B cell (primary cell): ENCODE results near the gene SLC5A5. TPM values are rescaled to one million over a fixed set of nuclear protein-coding genes. Genes with fewer than 3 reads are reported as not detected.

ENCODE experiments used
- ATAC-seq: fragments of 200-7000 bp; cut with Tn5 transposase; one replicate; pipeline ENCODE4 v1.10.0; 2021; ENCODE audit warnings: low read depth, mild to moderate bottlenecking, moderate number of reproducible peaks, moderate library complexity
- CTCF ChIA-PET: fragments of 350-600 bp; sonication (Branson Sonifier 250); formaldehyde crosslinking; loops from one replicate; lab custom pipeline; 2021; ENCODE audit warnings: antibody characterized with exemption, inconsistent platforms; lab: Charles Lee
- POLR2A ChIA-PET: fragments of 350-600 bp; sonication (Branson Sonifier 250); formaldehyde crosslinking; loops from one replicate; lab custom pipeline; 2021; ENCODE audit warnings: antibody characterized with exemption; lab: Charles Lee
- DNase-seq: peaks from one replicate; pipeline ENCODE4 v3.0.0; 2013
- H2AFZ ChIP-seq: 2 replicates; pipeline ENCODE4 v1.6.1; 2012; ENCODE audit warnings: mild to moderate bottlenecking, low read depth, low read length; ENCODE audit not compliant: insufficient read depth, poor library complexity, severe bottlenecking
- H3K27ac ChIP-seq, 2 donors: 1 replicate in 1 of 2; 2 replicates in 1 of 2; pipeline ENCODE4 v1.5.1; 2012 to 2013; ENCODE audit warnings: low read length in 2 of 2, mild to moderate bottlenecking in 2 of 2, moderate library complexity in 1 of 2
- H3K27me3 ChIP-seq, 4 experiments: fragments of 200-600 bp in 1 of 4; sonication (generic) in 1 of 4; replicated peaks in 1 of 4; 1 replicate in 2 of 4; 2 replicates in 2 of 4; pipeline versions ENCODE4 v1.6.1 to v1.7.0; 2013 to 2016; ENCODE audit warnings: low read length in 3 of 4, mild to moderate bottlenecking in 2 of 4, mixed read lengths in 1 of 4, moderate library complexity in 1 of 4; ENCODE audit not compliant: insufficient read depth in 4 of 4, control insufficient read depth in 3 of 4; ENCODE audit errors: control extremely low read depth in 1 of 4
- H3K36me3 ChIP-seq, 2 experiments: replicated peaks in 1 of 2; 1 replicate in 1 of 2; 2 replicates in 1 of 2; pipeline versions ENCODE4 v1.6.1 to v1.7.1; 2013; ENCODE audit warnings: low read length in 1 of 2; ENCODE audit not compliant: insufficient read depth in 2 of 2, control insufficient read depth in 1 of 2; ENCODE audit errors: control extremely low read depth in 1 of 2, extremely low read depth in 1 of 2
- H3K4me1 ChIP-seq, 2 donors: fragments of 200-600 bp in 1 of 2; sonication (generic) in 1 of 2; 1 replicate in 1 of 2; 2 replicates in 1 of 2; pipeline versions ENCODE4 v1.5.1 to v1.6.1; 2013 to 2017; ENCODE audit warnings: low read length in 2 of 2; ENCODE audit not compliant: control insufficient read depth in 2 of 2, insufficient read depth in 2 of 2
- H3K4me2 ChIP-seq: replicated peaks from 2 replicates; pipeline ENCODE3; 2012; ENCODE audit warnings: mild to moderate bottlenecking, low read depth, low read length; ENCODE audit not compliant: poor library complexity, severe bottlenecking
- H3K4me3 ChIP-seq, 5 experiments: fragments of 200-600 bp in 1 of 5; sonication (generic) in 1 of 5; 1 replicate in 3 of 5; 2 replicates in 2 of 5; pipeline versions ENCODE4 v1.5.1 to v1.7.0; 2011 to 2016; ENCODE audit warnings: low read length in 4 of 5, mild to moderate bottlenecking in 4 of 5, low read depth in 2 of 5, control low read depth in 1 of 5, moderate library complexity in 1 of 5; ENCODE audit not compliant: insufficient read depth in 1 of 5; ENCODE audit errors: control extremely low read depth in 1 of 5, extremely low read depth in 1 of 5
- H3K79me2 ChIP-seq: fragments of 200-600 bp; sonication (generic); one replicate; pipeline ENCODE4 v1.6.0; 2016; ENCODE audit warnings: low read length; ENCODE audit not compliant: control insufficient read depth, insufficient read depth
- H3K9ac ChIP-seq: fragments of 200-600 bp; sonication (generic); 2 replicates; pipeline ENCODE4 v1.6.1; 2017; ENCODE audit warnings: mild to moderate bottlenecking, low read length, moderate library complexity
- H3K9me3 ChIP-seq, 3 donors: one replicate each; pipeline versions ENCODE4 v1.6.1 to v1.7.1; 2013; ENCODE audit warnings: low read length in 2 of 3; ENCODE audit not compliant: control insufficient read depth in 2 of 3, insufficient read depth in 1 of 3; ENCODE audit errors: control extremely low read depth in 1 of 3
- H4K20me1 ChIP-seq: 2 replicates; pipeline ENCODE4 v1.6.0; 2012; ENCODE audit warnings: mild to moderate bottlenecking, low read length; ENCODE audit not compliant: insufficient read depth, control insufficient read depth, poor library complexity, severe bottlenecking
- H3K27ac Mint-ChIP-seq: one replicate; pipeline ENCODE4 v1.8.0; 2021; ENCODE audit warnings: mixed read lengths
- H3K27me3 Mint-ChIP-seq: one replicate; pipeline ENCODE4 v1.8.0; 2021; ENCODE audit warnings: mixed read lengths
- H3K4me1 Mint-ChIP-seq: one replicate; pipeline ENCODE4 v1.8.0; 2021; ENCODE audit warnings: mixed read lengths
- H3K4me3 Mint-ChIP-seq: one replicate; pipeline ENCODE4 v1.8.0; 2021; ENCODE audit warnings: mixed read lengths
- H3K9me3 Mint-ChIP-seq: one replicate; pipeline ENCODE4 v1.8.0; 2022; ENCODE audit warnings: mixed read lengths; ENCODE audit not compliant: insufficient read depth
- EZH2 ChIP-seq: IDR thresholded peaks from 2 replicates; pipeline ENCODE4 v1.6.1; 2012; ENCODE audit warnings: borderline replicate concordance, low read depth, mild to moderate bottlenecking, moderate library complexity, low read length; ENCODE audit not compliant: insufficient read depth, poor library complexity, severe bottlenecking
- whole genome bisulfite sequencing: methylation state at CpG from one replicate; pipeline ENCODE4 v1.1.5; 2013; ENCODE audit warnings: missing lambda C conversion rate; ENCODE audit not compliant: insufficient coverage; 5-methylcytosine and 5-hydroxymethylcytosine counted together
- intact Hi-C: fragments of 100-400 bp; cut with micrococcal nuclease; formaldehyde crosslinking; loops from one replicate; pipeline ENCODE4 v1.10.0; 2022
- polyA plus RNA-seq: library from polyadenylated mRNA; depleted of rRNA; stranded (reverse); fragments of >200 nt; gene quantifications from 2 replicates; pipeline ENCODE4 v1.2.3, GENCODE V29; 2012
- total RNA-seq, 2 donors: library from RNA; stranded (reverse); fragments of 120-200 nt in 1 of 2; gene quantifications; 1 replicate in 1 of 2; 2 replicates in 1 of 2; pipeline versions ENCODE4 v1.2.3 to v1.2.4, GENCODE V29; 2013 to 2022
- TF ChIP-seq, protein P1 (sequence below): fragments of 200-600 bp; IDR thresholded peaks from one replicate; pipeline ENCODE4 v1.8.0; 2022; ENCODE audit warnings: antibody characterized with exemption, mild to moderate bottlenecking

The SLC5A5 gene
- total and polyA plus RNA-seq, 2 donors (not counting 1 experiment from before 2014, with no cell fraction given), result 0.07 to 0.40 TPM

- Histone ChIP-seq H3K79me2 (peaks cover 41% of the 10 kb centered on the region), H2AFZ (no peak overlapping the region), H3K4me1 (peaks cover 6 to 13% of the 10 kb centered on the region in 2 donors), H3K27ac (no peak overlapping the region), H4K20me1 (no peaks in the 10 kb centered on the region), H3K9ac (no peak overlapping the region), H3K4me3 (no peak overlapping the region), H3K27me3 (no peaks in the 10 kb centered on the region), H3K4me2 (no peak overlapping the region), H3K9me3 (peaks cover 0 to 5% (median 0%) of the 10 kb centered on the region in 3 donors), H3K36me3 (peaks cover 0 to 13% of the 10 kb centered on the region in 2 experiments)
- no peaks in the 10 kb centered on the region for H3K27me3 Mint-ChIP-seq
- TF ChIP-seq, protein P1, sequence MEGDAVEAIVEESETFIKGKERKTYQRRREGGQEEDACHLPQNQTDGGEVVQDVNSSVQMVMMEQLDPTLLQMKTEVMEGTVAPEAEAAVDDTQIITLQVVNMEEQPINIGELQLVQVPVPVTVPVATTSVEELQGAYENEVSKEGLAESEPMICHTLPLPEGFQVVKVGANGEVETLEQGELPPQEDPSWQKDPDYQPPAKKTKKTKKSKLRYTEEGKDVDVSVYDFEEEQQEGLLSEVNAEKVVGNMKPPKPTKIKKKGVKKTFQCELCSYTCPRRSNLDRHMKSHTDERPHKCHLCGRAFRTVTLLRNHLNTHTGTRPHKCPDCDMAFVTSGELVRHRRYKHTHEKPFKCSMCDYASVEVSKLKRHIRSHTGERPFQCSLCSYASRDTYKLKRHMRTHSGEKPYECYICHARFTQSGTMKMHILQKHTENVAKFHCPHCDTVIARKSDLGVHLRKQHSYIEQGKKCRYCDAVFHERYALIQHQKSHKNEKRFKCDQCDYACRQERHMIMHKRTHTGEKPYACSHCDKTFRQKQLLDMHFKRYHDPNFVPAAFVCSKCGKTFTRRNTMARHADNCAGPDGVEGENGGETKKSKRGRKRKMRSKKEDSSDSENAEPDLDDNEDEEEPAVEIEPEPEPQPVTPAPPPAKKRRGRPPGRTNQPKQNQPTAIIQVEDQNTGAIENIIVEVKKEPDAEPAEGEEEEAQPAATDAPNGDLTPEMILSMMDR, result no peak
- TF ChIP-seq EZH2, result no peak
- H3K4me1 Mint-ChIP-seq, result peaks cover 17% of the 10 kb centered on the region
- H3K27ac Mint-ChIP-seq, result no peak overlapping the region
- DNase-seq (peak; percentile 18), ATAC-seq (no peak)
- WGBS, result 89% methylated on average over 3 of the region's 9 CpGs
- POLR2A ChIA-PET, result interaction anchor here (1.3 to 2.3 kb wide), 3 partner anchors 58 to 78 kb away, joined by 3 to 8 read pairs (median 7); partner anchors contain the start of gene RPL18A
- no peak overlapping the region for H3K4me3 Mint-ChIP-seq
- H3K9me3 Mint-ChIP-seq, result no peaks in the 10 kb centered on the region
- CTCF ChIA-PET, result interaction anchor here (0.6 to 11.7 kb wide), 26 partner anchors 8 to 451 kb away, joined by 3 to 374 read pairs (median 5); partner anchors contain the start of genes JAK3, MPV17L2, PIK3R2 and RPL18A
- intact Hi-C loops, result no loop called here
These were observed 65.7 kb downstream of the SLC5A5 start for GRCh38 chr19:17937371-17937900.
